GM18861 (cell line): Measurements from ENCODE around the gene WDR93.

ENCODE experiments used
- ATAC-seq: cut with Tn5 transposase; IDR thresholded peaks from one replicate; pipeline ENCODE4 v1.9.1; 2021; ENCODE audit not compliant: unreplicated experiment

Gene WDR93

GRCh38 chr15:89690276-89691218 lies at the start of gene WDR93, which contains the start of gene PEX11A:
WDR93 (plus strand) TSS chr15:89690811; CDS start chr15:89701747, 10,936 bp downstream.
PEX11A (minus strand) TSS chr15:89690754; CDS start chr15:89690632, 122 bp downstream.
- peak; percentile 78 for ATAC-seq

- ATAC-seq: no peak
These were observed 49.6 kb upstream of the WDR93 start for GRCh38 chr15:89641053-89641452.

GRCh38 chr15:89642106-89642505 lies 48.5 kb upstream of the WDR93 start:
- ATAC-seq: no peak

- ATAC-seq: no peak
These were observed 44.9 kb upstream of the WDR93 start for GRCh38 chr15:89645680-89646079.

GRCh38 chr15:89646416-89647141 lies 44.0 kb upstream of the WDR93 start:
- ATAC-seq: no peak

GRCh38 chr15:89647191-89647851 lies 43.3 kb upstream of the WDR93 start:
- ATAC-seq: no peak

GRCh38 chr15:89648106-89649012 lies 42.3 kb upstream of the WDR93 start:
- ATAC-seq: no peak

GRCh38 chr15:89649013-89649625 lies 41.5 kb upstream of the WDR93 start:
- ATAC-seq: no peak

- ATAC-seq: no peak
These were observed 40.9 kb upstream of the WDR93 start for GRCh38 chr15:89649716-89650115.

- ATAC-seq: no peak
These were observed 38.5 kb upstream of the WDR93 start for GRCh38 chr15:89652131-89652530.

GRCh38 chr15:89652666-89653065 lies 37.9 kb upstream of the WDR93 start:
- ATAC-seq: no peak

- ATAC-seq: no peak
These were observed 37.0 kb upstream of the WDR93 start for GRCh38 chr15:89653578-89653977.

- ATAC-seq: no peak
These were observed 36.3 kb upstream of the WDR93 start for GRCh38 chr15:89654301-89654761.

GRCh38 chr15:89654847-89655805 lies 35.5 kb upstream of the WDR93 start, which contains the start of gene KIF7:
KIF7 (minus strand) TSS chr15:89655467; CDS start chr15:89652930, 2,537 bp downstream.
- ATAC-seq: no peak

GRCh38 chr15:89656116-89656815 lies 34.3 kb upstream of the WDR93 start:
- no peak for ATAC-seq

GRCh38 chr15:89657686-89658200 lies 32.9 kb upstream of the WDR93 start:
- ATAC-seq: no peak

- ATAC-seq: no peak
These were observed 31.3 kb upstream of the WDR93 start for GRCh38 chr15:89659295-89659694.

- no peak for ATAC-seq
These were observed 30.1 kb upstream of the WDR93 start for GRCh38 chr15:89660556-89660955.
